ENCODE results near the gene DYNLRB1. TPM values are rescaled to one million over a fixed set of nuclear protein-coding genes. Genes with fewer than 3 reads are reported as not detected.

Gene DYNLRB1
- total RNA-seq, 2 donors from 2014 or later, result 106 to 107 TPM

DNA sequence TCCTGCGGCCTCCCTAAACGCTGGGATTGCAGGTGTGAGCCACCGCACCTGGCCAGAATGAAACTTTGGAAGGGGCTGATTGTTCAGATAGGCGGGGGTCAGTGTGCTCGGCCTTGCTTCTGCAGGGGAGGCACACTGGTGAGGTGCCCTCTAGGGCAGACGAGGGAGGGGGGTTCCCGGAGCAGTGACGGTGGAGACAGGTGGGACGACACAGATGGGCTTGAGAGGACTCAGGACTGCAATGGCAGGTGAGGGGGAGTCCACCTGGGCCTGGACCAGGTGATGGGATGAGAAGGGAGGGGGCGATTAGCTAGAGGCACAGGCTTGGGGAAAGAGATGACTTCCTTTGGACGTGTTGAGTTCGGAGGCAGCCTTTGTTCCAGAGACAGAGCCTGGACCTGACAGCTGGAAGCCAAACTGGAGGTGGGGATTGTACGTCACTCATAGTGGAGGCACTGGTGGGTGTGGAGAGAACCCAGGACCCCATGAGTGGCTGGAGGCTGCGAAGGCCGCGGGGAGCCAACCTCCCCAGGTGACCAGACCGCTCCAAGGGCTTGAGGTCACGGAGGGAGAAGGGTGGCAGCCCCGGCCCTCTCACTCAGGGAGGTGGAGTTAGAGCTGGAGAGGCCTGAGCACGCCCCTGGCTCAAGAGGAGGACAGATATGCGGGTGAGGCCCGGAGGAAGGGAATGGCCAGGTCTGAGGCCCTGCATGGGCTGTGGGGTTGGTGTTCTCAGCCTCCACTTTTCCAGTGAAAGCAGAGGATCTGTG is 31.8 kb downstream of the DYNLRB1 start:
- Histone ChIP-seq H3K9me3 (no peaks in the 10 kb centered on the region), H3K36me3 (no peaks in the 10 kb centered on the region), H3K27me3 (no peaks in the 10 kb centered on the region), H3K9ac (ENCODE audit: low read depth in 2 of 2, low read length in 2 of 2) (peak overlapping the region in 1 of 2 donors; percentile 13), H3K4me3 (no peak overlapping the region), H3K4me1 (peaks cover 7% of the 10 kb centered on the region), H3K27ac (no peak overlapping the region)
- intact Hi-C loops (cut with DNase I), result no loop called here
- TF ChIP-seq, protein P1, sequence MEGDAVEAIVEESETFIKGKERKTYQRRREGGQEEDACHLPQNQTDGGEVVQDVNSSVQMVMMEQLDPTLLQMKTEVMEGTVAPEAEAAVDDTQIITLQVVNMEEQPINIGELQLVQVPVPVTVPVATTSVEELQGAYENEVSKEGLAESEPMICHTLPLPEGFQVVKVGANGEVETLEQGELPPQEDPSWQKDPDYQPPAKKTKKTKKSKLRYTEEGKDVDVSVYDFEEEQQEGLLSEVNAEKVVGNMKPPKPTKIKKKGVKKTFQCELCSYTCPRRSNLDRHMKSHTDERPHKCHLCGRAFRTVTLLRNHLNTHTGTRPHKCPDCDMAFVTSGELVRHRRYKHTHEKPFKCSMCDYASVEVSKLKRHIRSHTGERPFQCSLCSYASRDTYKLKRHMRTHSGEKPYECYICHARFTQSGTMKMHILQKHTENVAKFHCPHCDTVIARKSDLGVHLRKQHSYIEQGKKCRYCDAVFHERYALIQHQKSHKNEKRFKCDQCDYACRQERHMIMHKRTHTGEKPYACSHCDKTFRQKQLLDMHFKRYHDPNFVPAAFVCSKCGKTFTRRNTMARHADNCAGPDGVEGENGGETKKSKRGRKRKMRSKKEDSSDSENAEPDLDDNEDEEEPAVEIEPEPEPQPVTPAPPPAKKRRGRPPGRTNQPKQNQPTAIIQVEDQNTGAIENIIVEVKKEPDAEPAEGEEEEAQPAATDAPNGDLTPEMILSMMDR (IDR thresholded peaks at IDR 0.05), result no peak
- no peak for DNase-seq

DNA sequence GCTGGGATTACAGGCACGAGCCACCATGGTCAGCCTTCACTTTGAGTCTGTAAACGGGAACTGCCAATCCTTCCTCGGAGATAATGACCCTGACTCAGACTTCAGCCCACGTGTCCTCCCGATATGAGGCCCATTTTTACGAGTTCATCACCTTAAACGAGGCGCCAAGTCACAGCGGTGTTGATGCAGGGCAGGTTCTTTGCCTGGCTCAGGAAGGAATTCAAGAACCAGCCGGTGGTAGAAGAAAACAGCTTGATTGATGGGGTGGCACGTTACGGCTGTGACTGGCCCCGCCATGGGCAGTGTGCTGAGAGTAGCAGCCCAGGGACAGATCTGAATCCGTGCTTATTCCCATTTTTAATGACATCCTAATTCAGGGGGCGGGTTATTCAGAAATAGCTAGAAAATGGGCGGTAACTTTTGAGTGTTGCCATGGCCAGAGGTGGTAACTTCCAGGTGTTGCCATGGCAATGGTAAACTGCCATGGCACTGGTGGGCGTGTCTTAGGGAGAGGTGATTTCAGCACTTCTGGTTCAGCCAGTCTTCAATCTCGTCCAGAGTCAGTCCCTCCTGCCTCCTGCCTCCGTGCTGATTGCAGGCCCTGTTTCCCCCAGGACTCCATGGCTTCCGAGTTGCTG is 33.2 kb downstream of the DYNLRB1 start:
- Histone ChIP-seq H3K27me3 (no peaks in the 10 kb centered on the region), H3K9me3 (no peaks in the 10 kb centered on the region), H3K36me3 (no peaks in the 10 kb centered on the region), H3K4me3 (no peak overlapping the region), H3K9ac (ENCODE audit: low read depth in 2 of 2, low read length in 2 of 2) (no peak overlapping the region), H3K4me1 (no peaks in the 10 kb centered on the region), H3K27ac (no peak overlapping the region)
- intact Hi-C loops (cut with DNase I), result no loop called here
- TF ChIP-seq, protein P1 (IDR thresholded peaks at IDR 0.05), result no peak
- peak; percentile 70 for DNase-seq

DNA sequence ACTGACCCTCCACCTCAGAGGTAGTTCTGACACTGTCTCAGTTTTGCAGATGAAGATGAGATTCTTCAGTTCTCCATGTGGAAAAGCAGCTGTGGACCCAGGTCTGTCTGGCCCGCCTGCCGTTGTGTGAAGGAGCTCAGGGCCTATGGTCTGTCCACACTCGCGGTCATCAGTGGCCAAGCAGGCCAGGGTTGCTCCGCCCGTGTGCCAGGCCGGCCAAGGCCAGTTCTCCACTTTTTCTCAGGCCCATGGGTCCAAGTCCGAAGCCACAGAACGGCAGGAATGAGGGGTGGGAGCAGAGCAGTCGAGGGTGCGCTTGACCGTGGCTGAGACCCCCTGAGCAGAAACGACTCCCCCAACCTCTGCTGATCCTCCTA is 33.7 kb downstream of the DYNLRB1 start:
- Histone ChIP-seq H3K27ac (no peak overlapping the region), H3K27me3 (no peaks in the 10 kb centered on the region), H3K4me1 (no peaks in the 10 kb centered on the region), H3K9me3 (no peaks in the 10 kb centered on the region), H3K9ac (ENCODE audit: low read depth in 2 of 2, low read length in 2 of 2) (no peak overlapping the region), H3K4me3 (no peak overlapping the region), H3K36me3 (no peaks in the 10 kb centered on the region)
- TF ChIP-seq, protein P1 (IDR thresholded peaks at IDR 0.05), result no peak
- DNase-seq, result no peak
- intact Hi-C loops (cut with DNase I), result no loop called here

DNA sequence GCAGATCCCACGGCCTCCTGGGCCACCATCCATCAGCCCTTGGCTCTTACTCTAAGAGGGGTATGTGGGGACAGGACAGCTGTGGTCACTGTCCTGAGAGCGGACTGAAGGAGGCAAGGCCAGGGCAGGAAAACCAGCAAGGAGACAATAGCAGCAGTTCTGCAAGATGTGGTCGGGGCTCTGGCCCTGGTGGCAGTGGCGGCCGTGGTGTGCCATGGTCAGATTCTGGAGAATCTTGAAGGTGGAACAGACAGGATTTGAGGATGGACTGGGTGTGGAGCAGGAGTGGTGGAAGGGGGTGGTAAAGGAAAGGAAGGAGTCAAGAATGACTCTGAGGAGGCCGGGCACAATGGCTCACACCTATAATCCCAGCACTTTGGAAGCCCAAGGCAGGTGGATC is 36.3 kb downstream of the DYNLRB1 start:
- Histone ChIP-seq H3K9ac (ENCODE audit: low read depth in 2 of 2, low read length in 2 of 2) (no peak overlapping the region), H3K4me1 (no peaks in the 10 kb centered on the region), H3K4me3 (no peak overlapping the region), H3K27me3 (no peaks in the 10 kb centered on the region), H3K36me3 (no peaks in the 10 kb centered on the region), H3K27ac (no peak overlapping the region), H3K9me3 (no peaks in the 10 kb centered on the region)
- DNase-seq, result no peak
- TF ChIP-seq, protein P1 (IDR thresholded peaks at IDR 0.05), result no peak
- intact Hi-C loops (cut with DNase I), result no loop called here

DNA sequence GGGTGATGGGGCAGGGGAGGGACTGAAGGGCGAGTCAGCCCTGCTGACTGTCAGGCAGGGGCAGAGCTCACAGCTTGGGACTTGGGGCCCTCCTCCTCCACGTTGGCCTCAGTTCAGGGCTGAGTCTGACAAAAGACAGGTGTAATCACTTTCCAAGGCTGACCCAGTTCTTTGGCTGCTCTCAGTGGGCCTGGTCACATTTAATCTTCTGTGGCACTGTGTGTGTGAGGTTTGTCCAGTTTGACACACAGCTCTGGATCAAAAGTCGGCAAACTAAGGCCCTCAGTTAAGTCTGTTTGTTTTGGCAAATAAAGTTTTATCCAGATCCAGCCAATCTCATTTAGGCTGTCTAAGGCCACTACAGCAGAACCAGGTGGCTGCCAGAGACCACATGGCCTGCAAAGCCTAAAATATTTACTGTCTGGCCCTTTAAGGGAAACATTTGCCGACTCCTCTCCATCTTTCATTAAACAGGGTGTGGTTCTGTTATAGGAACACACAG is 37.2 kb downstream of the DYNLRB1 start:
- no peaks in the 10 kb centered on the region for H3K9me3 ChIP-seq
- H3K4me1 ChIP-seq, result no peaks in the 10 kb centered on the region
- no peak overlapping the region for H3K27ac ChIP-seq
- no peak for DNase-seq
- no peak overlapping the region for H3K4me3 ChIP-seq
- TF ChIP-seq, protein P1 (IDR thresholded peaks at IDR 0.05), result no peak
- no peaks in the 10 kb centered on the region for H3K36me3 ChIP-seq
- intact Hi-C loops (cut with DNase I), result no loop called here
- no peak overlapping the region for H3K9ac ChIP-seq (ENCODE audit: low read depth in 2 of 2, low read length in 2 of 2)
- H3K27me3 ChIP-seq, result no peaks in the 10 kb centered on the region

Measured in colonic mucosa (tissue), 4 donors.